Middle frontal gyrus (tissue), 1 donor: ENCODE measurements around the gene TMEM117.

Experiments used
- DNase-seq: peaks from one replicate; pipeline ENCODE4 v3.0.0-alpha.2; 2015; ENCODE audit warnings: low spot score; ENCODE audit errors: extremely low spot score

TMEM117 gene

GRCh38 chr12:43957732-43958372 lies 122.0 kb downstream of the TMEM117 start:
- DNase-seq = peak; percentile 21

GRCh38 chr12:43964033-43964432 lies 128.2 kb downstream of the TMEM117 start:
- DNase-seq = no peak

GRCh38 chr12:43964961-43965360 lies 129.1 kb downstream of the TMEM117 start:
- DNase-seq = no peak

- DNase-seq = no peak
Measured at GRCh38 chr12:43965899-43966298, 130.0 kb downstream of the TMEM117 start.

GRCh38 chr12:43968736-43969135 lies 132.9 kb downstream of the TMEM117 start:
- DNase-seq = no peak

GRCh38 chr12:43969882-43970281 lies 134.0 kb downstream of the TMEM117 start:
- DNase-seq = no peak

GRCh38 chr12:43973385-43973784 lies 137.5 kb downstream of the TMEM117 start:
- no peak for DNase-seq

GRCh38 chr12:43973993-43974392 lies 138.1 kb downstream of the TMEM117 start:
- DNase-seq = no peak

- no peak for DNase-seq
Measured at GRCh38 chr12:43976027-43976426, 140.1 kb downstream of the TMEM117 start.

- DNase-seq = no peak
Measured at GRCh38 chr12:43978556-43978955, 142.7 kb downstream of the TMEM117 start.

GRCh38 chr12:43979450-43979849 lies 143.6 kb downstream of the TMEM117 start:
- DNase-seq = no peak

GRCh38 chr12:43980627-43981191 lies 144.8 kb downstream of the TMEM117 start:
- no peak for DNase-seq

- no peak for DNase-seq
Measured at GRCh38 chr12:43981726-43982125, 145.8 kb downstream of the TMEM117 start.

- DNase-seq = no peak
Measured at GRCh38 chr12:43982544-43982943, 146.7 kb downstream of the TMEM117 start.

- DNase-seq = no peak
Measured at GRCh38 chr12:43988838-43989560, 153.1 kb downstream of the TMEM117 start.

- no peak for DNase-seq
Measured at GRCh38 chr12:43992856-43993255, 157.0 kb downstream of the TMEM117 start.

- DNase-seq = no peak
Measured at GRCh38 chr12:44000309-44000952, 164.6 kb downstream of the TMEM117 start.

GRCh38 chr12:44002607-44003006 lies 166.7 kb downstream of the TMEM117 start:
- no peak for DNase-seq

- DNase-seq = no peak
Measured at GRCh38 chr12:44003721-44004120, 167.8 kb downstream of the TMEM117 start.

GRCh38 chr12:44015333-44015941 lies 179.6 kb downstream of the TMEM117 start:
- peak; percentile 43 for DNase-seq

GRCh38 chr12:44017216-44017615 lies 181.3 kb downstream of the TMEM117 start:
- no peak for DNase-seq

- no peak for DNase-seq
Measured at GRCh38 chr12:44019118-44019517, 183.2 kb downstream of the TMEM117 start.
